Stimulated activated CD4-positive, alpha-beta T cell treated with anti-CD3 and anti-CD28 coated beads, TNF-alpha, amount 100 ng/mL, for 48 hours (primary cell): ENCODE data around the gene KCTD13.
"Not testable (repeated sequence)": the region's sequence is repeated elsewhere in the genome, so short reads cannot be mapped to it uniquely, and the experiment has no call there.

Experiments used
- DNase-seq, 3 donors: peaks; one replicate each; pipeline ENCODE4 v3.0.0-alpha.2; 2020; ENCODE audit warnings: low read depth in 3 of 3

KCTD13 gene

GRCh38 chr16:29877266-29877961, 48.6 kb downstream of the KCTD13 start:
- DNase-seq, result peak; percentile 40 to 74 (median 64)

DNA sequence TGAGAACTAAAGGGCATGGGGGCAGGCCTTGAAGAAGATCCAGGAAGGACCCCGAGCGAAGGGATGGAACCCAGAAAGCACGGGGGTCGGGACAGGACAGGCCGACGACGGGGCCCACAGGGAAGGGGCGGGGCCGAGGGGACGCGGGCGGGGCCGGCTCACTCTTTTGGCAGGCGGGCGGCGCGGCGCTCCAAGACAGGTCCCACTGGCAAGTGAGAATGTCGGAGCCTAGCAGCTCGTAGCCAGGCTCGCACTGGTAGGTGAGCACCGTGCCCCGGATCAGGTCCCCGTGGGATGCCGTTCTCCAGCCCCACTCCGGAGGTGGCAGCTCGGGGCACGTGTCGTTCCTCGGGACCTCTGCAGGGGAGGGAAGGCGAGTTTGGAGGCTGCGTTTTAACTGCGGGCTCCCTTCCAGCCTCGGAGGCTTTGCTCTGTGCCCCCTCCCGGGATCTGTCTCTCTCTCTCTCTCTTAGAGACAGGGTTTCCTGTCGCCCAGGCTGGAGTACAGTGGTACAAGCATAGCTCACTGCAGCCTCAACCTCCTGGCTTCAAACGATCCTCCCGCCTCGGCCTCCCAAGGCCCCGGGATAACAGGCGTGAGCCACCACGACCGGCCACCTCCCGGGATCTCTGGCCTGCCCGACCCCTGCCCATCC, 49.3 kb downstream of the KCTD13 start:
- peak in 1 of 3 donors; percentile 41 for DNase-seq

- no peak for DNase-seq
Measured at GRCh38 chr16:29876217-29876593, 49.8 kb downstream of the KCTD13 start.

- no peak for DNase-seq
Measured at GRCh38 chr16:29875206-29875605, 50.8 kb downstream of the KCTD13 start.

DNA sequence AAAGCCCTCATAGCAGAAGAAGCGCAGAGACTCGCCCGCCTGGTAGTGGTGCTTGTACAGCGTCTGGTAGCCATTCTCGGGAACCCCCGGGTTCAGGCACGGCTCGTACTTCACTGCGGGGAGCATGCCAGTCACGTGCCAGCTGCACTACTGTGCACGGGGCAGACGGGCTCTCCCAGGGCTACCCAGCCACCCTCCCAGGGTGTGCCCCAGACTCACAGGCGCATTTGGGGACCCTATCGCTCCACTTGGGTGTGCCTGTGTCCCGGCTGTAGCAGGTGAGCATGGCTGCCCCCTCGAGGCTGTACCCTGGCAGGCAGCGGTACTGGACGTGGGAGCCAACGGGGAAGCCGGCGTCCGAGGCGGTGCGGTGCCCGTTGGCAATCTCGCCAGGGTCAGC, 52.7 kb downstream of the KCTD13 start:
- no peak for DNase-seq

DNA sequence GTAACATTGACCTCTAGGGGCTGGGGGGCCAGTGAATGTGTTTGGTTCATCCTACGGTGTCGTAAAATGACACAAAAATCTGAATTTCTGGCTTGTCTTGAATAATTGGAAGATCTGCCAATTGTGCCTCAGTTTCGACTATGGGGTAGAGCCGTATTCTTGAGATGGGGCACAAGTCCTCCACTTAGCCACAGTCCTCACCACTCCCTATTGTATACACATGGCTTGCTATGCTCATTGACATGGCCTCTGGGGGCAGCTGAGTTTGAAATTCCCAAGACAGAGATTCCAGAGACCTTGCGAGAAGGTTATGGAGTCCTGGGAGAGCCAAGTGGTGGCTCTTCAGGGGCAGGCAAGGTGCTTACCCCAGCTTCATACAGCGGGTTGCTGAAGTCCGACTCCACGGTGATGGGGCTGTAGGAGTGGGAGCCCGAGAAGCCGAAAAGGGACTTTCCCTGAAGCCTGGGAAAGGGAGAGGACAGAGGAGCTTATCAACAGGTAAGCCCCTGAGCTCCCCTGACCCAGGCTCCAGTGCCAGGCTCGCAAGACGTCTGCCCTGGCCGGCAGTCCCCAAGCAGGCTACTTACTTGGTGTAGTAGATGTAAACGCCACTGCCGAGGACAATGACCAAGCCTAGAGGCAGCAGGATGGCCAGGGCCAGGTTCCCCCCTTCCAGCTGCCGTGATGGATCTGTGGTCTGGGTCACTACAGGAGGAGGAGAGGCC, 54.0 kb downstream of the KCTD13 start:
- DNase-seq, result no peak

- DNase-seq, result not testable (repeated sequence)
Measured at GRCh38 chr16:29869067-29869466, 57.0 kb downstream of the KCTD13 start.

DNA sequence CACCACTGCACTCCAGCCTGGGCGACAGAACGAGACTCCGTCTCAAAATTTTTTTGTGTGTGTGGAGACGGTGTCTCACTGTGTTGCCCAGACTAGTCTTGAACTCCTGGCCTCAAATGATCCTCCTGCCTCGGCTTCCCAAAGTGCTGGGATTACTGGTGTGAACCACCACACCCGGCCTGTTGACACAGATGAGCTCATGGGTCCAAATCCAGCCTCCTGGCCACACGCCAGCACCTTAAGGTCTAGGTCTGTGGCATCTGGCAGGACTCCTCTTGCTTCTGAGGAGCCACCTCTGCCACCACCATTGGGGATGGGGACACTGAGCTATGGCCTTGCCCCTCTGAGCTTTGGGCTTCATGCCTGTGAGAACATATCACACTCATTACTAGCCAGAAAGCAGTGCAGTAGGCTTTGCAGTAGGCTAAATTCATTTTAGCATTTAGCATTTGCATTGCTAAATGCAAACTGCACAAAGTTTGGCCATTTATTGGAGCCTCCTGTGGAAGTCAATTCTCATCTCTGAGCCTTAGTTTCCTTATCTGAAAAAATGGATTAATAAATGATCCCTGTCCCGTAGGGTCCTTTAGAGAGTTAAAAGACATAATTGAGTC, 57.5 kb downstream of the KCTD13 start:
- DNase-seq, result no peak

GRCh38 chr16:29864205-29864604, 61.8 kb downstream of the KCTD13 start:
- no peak for DNase-seq

DNA sequence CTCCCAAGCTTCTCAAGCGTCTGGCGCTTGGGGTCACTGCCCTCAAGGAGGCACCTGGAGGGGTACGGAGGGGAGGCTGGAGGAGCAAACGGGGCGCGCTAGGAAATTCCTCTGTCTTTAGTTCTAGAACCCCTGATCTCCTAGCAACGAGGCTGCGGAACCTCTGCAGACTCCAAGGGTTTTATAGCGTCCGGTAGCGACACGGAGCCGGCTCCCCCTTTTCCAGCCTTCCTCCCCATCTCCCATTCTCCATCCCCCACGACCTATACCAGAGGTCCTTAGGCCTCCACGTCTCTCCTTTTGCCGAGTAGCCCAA, 62.4 kb downstream of the KCTD13 start:
- no peak for DNase-seq

GRCh38 chr16:29862884-29863668, 63.0 kb downstream of the KCTD13 start, which contains the start of gene CDIPT:
Gene CDIPT, minus strand, starts transcription at chr16:29863226. Its CDS starts 369 bp downstream, at chr16:29862857.
- peak; percentile 81 to 91 (median 90) for DNase-seq

DNA sequence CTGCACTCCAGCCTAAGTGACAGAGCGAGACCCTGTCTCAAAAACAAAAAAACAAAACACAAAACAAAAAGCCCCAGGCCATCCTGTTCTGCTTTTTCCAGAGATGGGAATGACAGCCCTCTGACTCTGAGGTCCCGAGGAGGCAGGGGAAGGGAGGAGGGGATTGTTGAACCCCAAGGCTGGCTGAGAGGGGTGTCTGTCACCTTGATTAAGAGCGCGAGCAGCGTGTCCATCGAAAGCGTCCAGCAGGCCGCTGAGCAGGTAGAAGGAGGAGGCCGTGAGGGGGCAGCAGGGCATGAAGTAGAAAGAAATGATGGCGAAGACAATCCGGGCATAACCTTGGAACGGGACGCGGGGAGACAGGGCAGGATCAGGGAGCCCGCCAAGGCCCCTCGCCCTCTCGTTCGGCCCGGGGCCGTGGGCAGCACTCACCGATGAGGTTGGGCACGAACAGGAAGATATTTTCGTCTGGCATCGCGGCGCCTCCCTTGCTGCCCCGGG, 63.6 kb downstream of the KCTD13 start:
- DNase-seq, result peak in 1 of 3 donors; percentile 12

DNA sequence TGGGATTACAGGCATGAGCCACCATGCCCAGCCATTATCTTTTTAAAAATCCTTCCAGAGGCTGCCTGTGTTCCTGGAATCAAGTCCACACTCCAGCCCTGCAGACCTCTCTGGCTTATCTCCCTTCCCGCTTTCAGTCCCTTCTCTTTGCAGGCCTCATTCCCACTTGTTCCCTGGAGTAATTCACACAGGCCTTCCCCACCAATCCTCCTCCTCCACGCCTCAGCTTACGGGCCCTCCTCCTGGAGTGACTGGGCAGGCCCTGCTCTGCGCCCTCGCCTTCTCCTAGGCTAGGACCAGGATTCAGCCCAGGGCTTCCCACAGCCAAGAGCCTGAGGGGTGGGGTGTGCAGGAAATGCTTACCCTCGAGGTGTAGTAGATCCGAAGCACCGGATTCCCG, 65.8 kb downstream of the KCTD13 start:
- DNase-seq, result no peak

DNA sequence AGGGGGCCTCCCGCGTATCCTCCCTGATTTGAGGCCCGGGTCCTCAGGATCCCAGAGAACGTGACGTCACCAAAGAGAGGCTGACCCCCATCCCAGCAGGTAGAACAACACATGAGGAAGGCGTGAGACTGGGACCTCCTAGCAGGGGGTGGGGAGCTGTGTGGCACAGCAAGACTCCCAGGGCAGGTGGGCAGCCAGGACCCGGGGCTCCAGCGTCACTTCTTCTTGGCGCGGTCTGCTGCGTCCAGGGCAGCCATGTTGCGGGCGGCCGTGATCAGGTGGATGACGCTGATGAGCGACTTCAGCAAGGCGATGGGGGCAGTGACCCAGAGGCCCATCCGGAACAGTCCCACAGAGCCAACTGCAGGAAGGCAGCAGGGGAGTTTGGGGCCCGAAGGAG, 67.1 kb downstream of the KCTD13 start:
- DNase-seq, result no peak

DNA sequence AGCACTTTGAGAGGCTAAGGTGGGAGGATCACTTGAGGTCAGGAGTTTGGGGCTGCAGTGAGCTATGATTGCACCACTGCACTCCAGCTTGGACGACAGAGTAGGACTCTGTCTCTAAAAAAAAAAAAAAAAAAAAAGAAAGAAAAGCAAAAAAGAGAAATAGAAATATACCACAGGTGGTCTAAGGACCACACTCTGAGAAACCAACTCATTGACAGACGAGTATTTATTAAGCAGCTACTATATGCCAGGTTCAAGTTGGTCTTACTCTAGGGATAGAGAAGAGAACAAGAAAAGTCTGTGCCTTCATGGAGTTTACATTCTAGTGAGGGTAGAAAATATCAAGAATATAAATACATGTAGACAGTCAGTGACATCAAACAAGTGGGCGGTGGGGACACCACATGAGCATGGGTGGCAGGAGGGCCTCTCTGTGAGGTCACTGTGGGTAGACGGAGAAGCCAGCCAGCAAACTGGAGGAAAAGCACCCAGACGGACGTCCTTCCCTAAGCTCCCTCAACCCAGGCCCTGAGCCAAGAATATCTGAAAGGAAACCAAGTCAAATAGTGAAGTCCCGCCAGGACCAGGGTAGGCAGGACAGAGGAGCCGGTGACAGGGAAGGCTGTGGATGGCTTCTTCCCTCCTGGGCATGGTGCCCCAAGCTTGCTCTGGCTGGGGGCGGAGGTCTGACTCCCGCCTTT, 67.7 kb downstream of the KCTD13 start:
- DNase-seq, result no peak

GRCh38 chr16:29857133-29857760, 68.8 kb downstream of the KCTD13 start:
- no peak for DNase-seq
